Endodermal cell (in vitro differentiated cells): Measurements from ENCODE around the gene ENHO. TPM values are rescaled to one million over a fixed set of nuclear protein-coding genes. Genes with fewer than 3 reads are reported as not detected.

Source experiments
- DNase-seq: peaks from one replicate; pipeline ENCODE4 v3.0.0-alpha.2; 2017
- H3K27ac ChIP-seq: 2 replicates; pipeline ENCODE4 v1.5.1; 2013; ENCODE audit warnings: mild to moderate bottlenecking, low read depth, low read length, moderate library complexity
- H3K27me3 ChIP-seq: 2 replicates; pipeline ENCODE4 v1.6.1; 2013; ENCODE audit warnings: mild to moderate bottlenecking, low read length, moderate library complexity; ENCODE audit not compliant: insufficient read depth, control insufficient read depth, poor library complexity, severe bottlenecking
- H3K36me3 ChIP-seq: 2 replicates; pipeline ENCODE4 v1.7.0; 2013; ENCODE audit warnings: mild to moderate bottlenecking, low read length, moderate library complexity; ENCODE audit not compliant: control insufficient read depth, insufficient read depth
- H3K4me1 ChIP-seq: one replicate; pipeline ENCODE4 v1.7.0; 2013; ENCODE audit warnings: low read length; ENCODE audit not compliant: control insufficient read depth, insufficient read depth
- H3K4me3 ChIP-seq: 2 replicates; pipeline ENCODE4 v1.5.1; 2013; ENCODE audit warnings: mild to moderate bottlenecking, low read length, moderate library complexity
- H3K9ac ChIP-seq: 2 replicates; pipeline ENCODE4 v1.6.1; 2013; ENCODE audit warnings: mild to moderate bottlenecking, low read length, moderate library complexity; ENCODE audit not compliant: poor library complexity, severe bottlenecking; ENCODE audit errors: extremely low read depth
- H3K9me3 ChIP-seq: 2 replicates; pipeline ENCODE4 v1.6.1; 2013; ENCODE audit warnings: mild to moderate bottlenecking, low read length, moderate library complexity; ENCODE audit not compliant: control insufficient read depth
- H3K27ac Mint-ChIP-seq: 2 replicates; pipeline ENCODE4 v1.8.0; 2020; ENCODE audit warnings: mixed read lengths
- H3K27me3 Mint-ChIP-seq: 2 replicates; pipeline ENCODE4 v1.8.0; 2021; ENCODE audit warnings: mild to moderate bottlenecking, mixed read lengths; ENCODE audit not compliant: insufficient read depth
- H3K36me3 Mint-ChIP-seq: 2 replicates; pipeline ENCODE4 v1.8.0; 2020; ENCODE audit warnings: low read depth, mixed read lengths
- H3K4me1 Mint-ChIP-seq: 2 replicates; pipeline ENCODE4 v1.8.0; 2020; ENCODE audit warnings: mixed read lengths
- H3K4me3 Mint-ChIP-seq: 2 replicates; pipeline ENCODE4 v1.8.0; 2020; ENCODE audit warnings: mild to moderate bottlenecking, moderate library complexity, mixed read lengths
- H3K9me3 Mint-ChIP-seq: 2 replicates; pipeline ENCODE4 v1.8.0; 2020; ENCODE audit warnings: mild to moderate bottlenecking, mixed read lengths
- CTCF ChIP-seq: fragments of 200-600 bp; sonication (generic); conservative IDR thresholded peaks from 2 replicates; pipeline ENCODE4 v1.5.0; 2021; ENCODE audit warnings: antibody characterized with exemption, mild to moderate bottlenecking
- WGBS, 2 experiments: methylation state at CpG; one replicate each; pipeline versions ENCODE4 v1.1.5 to v1.1.7; 2013; ENCODE audit warnings: missing lambda C conversion rate in 2 of 2, mixed read lengths in 1 of 2; ENCODE audit not compliant: insufficient coverage in 1 of 2, insufficient read length in 1 of 2; 5-methylcytosine and 5-hydroxymethylcytosine counted together
- total RNA-seq, 2 donors: library from RNA; stranded (reverse); fragmentation: NEBNext Ultra II Directional in 1 of 2; extraction: Animal tissue kit (Norgen Biotek cat#: 25700) in 1 of 2; gene quantifications; 2 replicates in 1 of 2; 3 replicates in 1 of 2; pipeline ENCODE4 v1.2.1, GENCODE V29; 2021

ENHO gene
- total RNA-seq, 2 donors from 2014 or later: 7.1 to 14.5 TPM

- Mint-ChIP-seq H3K27me3 (peaks cover 49% of the 10 kb centered on the region), H3K9me3 (no peaks in the 10 kb centered on the region), H3K36me3 (no peaks in the 10 kb centered on the region), H3K27ac (no peak overlapping the region), H3K4me1 (peaks cover 8% of the 10 kb centered on the region), H3K4me3 (no peak overlapping the region)
- H3K27me3 ChIP-seq: peaks cover 15% of the 10 kb centered on the region
- H3K4me3 ChIP-seq: no peak overlapping the region
- no peak for DNase-seq
- no peaks in the 10 kb centered on the region for H3K36me3 ChIP-seq
- no peak overlapping the region for H3K9ac ChIP-seq
- TF ChIP-seq CTCF: no peak
- no peaks in the 10 kb centered on the region for H3K9me3 ChIP-seq
- 56 to 75% methylated on average over 2 to 8 of the region's 8 CpGs for WGBS, 2 experiments
- H3K27ac ChIP-seq: peak overlapping the region; percentile 74
- H3K4me1 ChIP-seq: no peaks in the 10 kb centered on the region
Observed at GRCh38 chr9:34565856-34566255, 43.1 kb upstream of the ENHO start.

- H3K36me3 Mint-ChIP-seq: no peaks in the 10 kb centered on the region
- no peak overlapping the region for H3K27ac Mint-ChIP-seq
- Histone ChIP-seq H3K9me3 (no peaks in the 10 kb centered on the region), H3K9ac (no peak overlapping the region), H3K27ac (no peak overlapping the region), H3K4me3 (no peak overlapping the region), H3K27me3 (peaks cover 10% of the 10 kb centered on the region), H3K4me1 (peaks cover 6% of the 10 kb centered on the region), H3K36me3 (no peaks in the 10 kb centered on the region)
- DNase-seq: no peak
- no peak for TF ChIP-seq CTCF
- peaks cover 48% of the 10 kb centered on the region for H3K27me3 Mint-ChIP-seq
- H3K9me3 Mint-ChIP-seq: no peaks in the 10 kb centered on the region
- H3K4me3 Mint-ChIP-seq: no peak overlapping the region
- peaks cover 13% of the 10 kb centered on the region for H3K4me1 Mint-ChIP-seq
- 89 to 96% methylated on average over 12 to 16 of the region's 16 CpGs for WGBS, 2 experiments
Observed at GRCh38 chr9:34564617-34565016, 41.8 kb upstream of the ENHO start.

DNA sequence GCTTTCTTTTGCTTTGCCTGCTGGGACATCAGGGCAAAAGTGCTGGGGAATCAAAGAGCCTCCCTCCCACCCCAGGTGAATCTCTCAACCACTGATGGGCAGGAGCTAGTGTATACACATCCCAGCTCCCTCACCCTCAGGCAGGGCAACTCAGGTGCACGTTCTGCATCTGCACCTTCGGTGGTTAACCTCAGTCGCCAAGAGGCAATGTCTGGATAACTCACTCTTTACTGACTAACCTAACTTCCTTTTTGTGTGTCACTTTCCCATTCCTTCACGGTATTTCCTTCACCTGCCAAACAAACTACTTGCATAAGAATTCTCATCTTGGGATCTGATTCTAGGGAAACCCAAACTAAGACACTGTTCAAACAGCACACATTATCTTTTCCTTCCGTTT lies 40.5 kb upstream of the ENHO start:
- Mint-ChIP-seq H3K36me3 (no peaks in the 10 kb centered on the region), H3K9me3 (no peaks in the 10 kb centered on the region), H3K27me3 (peaks cover 44% of the 10 kb centered on the region), H3K27ac (no peak overlapping the region), H3K4me1 (peaks cover 13% of the 10 kb centered on the region), H3K4me3 (no peak overlapping the region)
- Histone ChIP-seq H3K4me1 (peaks cover 7% of the 10 kb centered on the region), H3K36me3 (no peaks in the 10 kb centered on the region), H3K4me3 (no peak overlapping the region), H3K9me3 (no peaks in the 10 kb centered on the region), H3K27me3 (peaks cover 10% of the 10 kb centered on the region), H3K27ac (no peak overlapping the region), H3K9ac (no peak overlapping the region)
- no peak for DNase-seq
- 89% methylated on average over 5 of the region's 5 CpGs for WGBS, 2 experiments
- no peak for TF ChIP-seq CTCF
